ENCODE data around the gene KPNA6. TPM values are rescaled to one million over a fixed set of nuclear protein-coding genes. Genes with fewer than 3 reads are reported as not detected.
A peak's percentile ranks its signal among the peaks of the same experiment; 100 is the strongest.

The KPNA6 gene
- total and polyA plus RNA-seq, 2 of the 13 experiments (the other 11 are each of a cell fraction or from before 2014, with no cell fraction given): 22.0 to 47.5 TPM

DNA sequence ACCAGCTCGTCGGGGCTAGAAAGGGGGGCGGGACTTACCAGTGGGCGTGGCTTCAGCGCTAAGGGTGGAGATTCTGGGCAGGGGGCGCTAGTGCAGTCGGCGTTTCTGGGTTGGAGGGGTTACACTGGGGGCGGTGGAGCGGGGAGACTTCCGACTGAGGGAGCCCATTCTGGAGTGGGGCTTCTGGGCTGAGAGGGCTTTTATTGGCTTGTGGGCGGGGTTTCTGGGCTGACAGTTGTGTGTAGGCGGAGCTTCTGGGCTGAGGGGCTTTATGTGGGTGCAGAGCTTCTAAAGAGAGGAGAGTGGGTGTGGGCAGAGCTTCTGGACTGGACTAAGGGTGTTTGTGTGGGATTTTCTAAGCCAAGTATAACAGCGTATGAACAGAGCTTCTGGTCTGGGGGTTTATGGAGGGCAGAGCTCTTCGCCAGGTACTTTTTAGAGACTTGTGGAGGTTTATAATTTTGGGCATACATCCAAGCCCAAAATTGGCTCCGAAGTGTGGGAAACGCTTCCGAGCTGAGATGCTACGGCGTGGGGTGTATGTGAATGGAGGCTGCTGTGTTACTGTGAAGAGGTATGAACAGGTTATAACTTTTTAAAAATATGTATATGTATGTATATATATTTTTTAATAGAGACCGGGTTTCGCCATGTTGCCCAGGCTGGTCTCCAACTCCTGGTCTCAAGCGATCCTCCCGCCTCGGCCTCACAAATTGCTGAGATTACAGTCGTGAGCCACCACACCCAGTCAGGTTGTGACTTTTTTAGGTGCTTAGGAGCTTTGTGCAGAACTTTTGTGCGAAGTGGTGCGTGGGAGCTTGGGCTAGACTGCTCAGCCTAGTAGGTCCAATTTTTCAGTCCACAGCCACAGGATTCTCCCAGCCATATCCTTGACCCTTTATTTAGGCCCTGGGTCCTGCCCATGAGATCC, 34.3 kb upstream of the KPNA6 start (continued):
- TF ChIP-seq ZNF550 (CRISPR knock-in tag; IDR thresholded peaks at IDR 0.05; ENCODE audit: borderline replicate concordance): no peak
- TF ChIP-seq NR3C1 (CRISPR knock-in tag; IDR thresholded peaks at IDR 0.05): no peak
- no peak for TF ChIP-seq NFE2L1 (CRISPR knock-in tag; IDR thresholded peaks at IDR 0.05; ENCODE audit: borderline replicate concordance)
- no peak for TF ChIP-seq ZFP62 (CRISPR knock-in tag; IDR thresholded peaks at IDR 0.05)
- no peak for TF ChIP-seq KAT8 (CRISPR knock-in tag; IDR thresholded peaks at IDR 0.05)
- no peak for TF ChIP-seq BRF2 (CRISPR knock-in tag; IDR thresholded peaks at IDR 0.05)
- TF ChIP-seq, protein P1, sequence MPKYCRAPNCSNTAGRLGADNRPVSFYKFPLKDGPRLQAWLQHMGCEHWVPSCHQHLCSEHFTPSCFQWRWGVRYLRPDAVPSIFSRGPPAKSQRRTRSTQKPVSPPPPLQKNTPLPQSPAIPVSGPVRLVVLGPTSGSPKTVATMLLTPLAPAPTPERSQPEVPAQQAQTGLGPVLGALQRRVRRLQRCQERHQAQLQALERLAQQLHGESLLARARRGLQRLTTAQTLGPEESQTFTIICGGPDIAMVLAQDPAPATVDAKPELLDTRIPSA (CRISPR knock-in tag; IDR thresholded peaks at IDR 0.05; ENCODE audit: borderline replicate concordance): peak; percentile 38; the same call in 1 of the 2 replicates
- no peak for TF ChIP-seq HDAC6 (IDR thresholded peaks at IDR 0.05; ENCODE audit: low read depth, low read length)
- TF ChIP-seq CHD4 (IDR thresholded peaks at IDR 0.05; ENCODE audit: borderline replicate concordance, low read length): no peak
- TF ChIP-seq FOXK2 (IDR thresholded peaks at IDR 0.05): no peak
- no peak for TF ChIP-seq CREM (IDR thresholded peaks at IDR 0.05)
- TF ChIP-seq CREM (CRISPR knock-in tag; IDR thresholded peaks at IDR 0.05): no peak
- TF ChIP-seq STAG1 (CRISPR knock-in tag; IDR thresholded peaks at IDR 0.05): no peak
- no peak for TF ChIP-seq GABPB1 (CRISPR knock-in tag; IDR thresholded peaks at IDR 0.05)
- TF ChIP-seq, protein P2, sequence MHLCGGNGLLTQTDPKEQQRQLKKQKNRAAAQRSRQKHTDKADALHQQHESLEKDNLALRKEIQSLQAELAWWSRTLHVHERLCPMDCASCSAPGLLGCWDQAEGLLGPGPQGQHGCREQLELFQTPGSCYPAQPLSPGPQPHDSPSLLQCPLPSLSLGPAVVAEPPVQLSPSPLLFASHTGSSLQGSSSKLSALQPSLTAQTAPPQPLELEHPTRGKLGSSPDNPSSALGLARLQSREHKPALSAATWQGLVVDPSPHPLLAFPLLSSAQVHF (CRISPR knock-in tag; IDR thresholded peaks at IDR 0.05): 0 out of 2 replicates have a peak, but pooled peaks have one; percentile 13
- TF ChIP-seq KDM6A (CRISPR knock-in tag; IDR thresholded peaks at IDR 0.05; ENCODE audit: low read depth): no peak
- TF ChIP-seq ZNF121 (CRISPR knock-in tag; IDR thresholded peaks at IDR 0.05): no peak
- no peak for TF ChIP-seq ZNF589 (CRISPR knock-in tag; conservative IDR thresholded peaks at IDR 0.05)
- TF ChIP-seq SRF (IDR thresholded peaks at IDR 0.05; ENCODE audit: low read depth, low read length): no peak
- no peak for TF ChIP-seq ZNF143 (CRISPR knock-in tag; IDR thresholded peaks at IDR 0.05)
- TF ChIP-seq TBX3 (IDR thresholded peaks at IDR 0.05; ENCODE audit: borderline replicate concordance): no peak
- TF ChIP-seq CBFB (CRISPR knock-in tag; IDR thresholded peaks at IDR 0.05): no peak
- TF ChIP-seq KDM5B (CRISPR knock-in tag; IDR thresholded peaks at IDR 0.05; ENCODE audit: borderline replicate concordance): no peak
- TF ChIP-seq TBP (CRISPR knock-in tag; IDR thresholded peaks at IDR 0.05): no peak
- TF ChIP-seq ZNF446 (CRISPR knock-in tag; IDR thresholded peaks at IDR 0.05): no peak
- no peak for TF ChIP-seq NR2F6 (IDR thresholded peaks at IDR 0.05)
- no peak for TF ChIP-seq NR2F6 (CRISPR knock-in tag; IDR thresholded peaks at IDR 0.05)
- TF ChIP-seq, protein P3, sequence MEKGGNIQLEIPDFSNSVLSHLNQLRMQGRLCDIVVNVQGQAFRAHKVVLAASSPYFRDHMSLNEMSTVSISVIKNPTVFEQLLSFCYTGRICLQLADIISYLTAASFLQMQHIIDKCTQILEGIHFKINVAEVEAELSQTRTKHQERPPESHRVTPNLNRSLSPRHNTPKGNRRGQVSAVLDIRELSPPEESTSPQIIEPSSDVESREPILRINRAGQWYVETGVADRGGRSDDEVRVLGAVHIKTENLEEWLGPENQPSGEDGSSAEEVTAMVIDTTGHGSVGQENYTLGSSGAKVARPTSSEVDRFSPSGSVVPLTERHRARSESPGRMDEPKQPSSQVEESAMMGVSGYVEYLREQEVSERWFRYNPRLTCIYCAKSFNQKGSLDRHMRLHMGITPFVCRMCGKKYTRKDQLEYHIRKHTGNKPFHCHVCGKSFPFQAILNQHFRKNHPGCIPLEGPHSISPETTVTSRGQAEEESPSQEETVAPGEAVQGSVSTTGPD (CRISPR knock-in tag; IDR thresholded peaks at IDR 0.05): no peak
- no peak for TF ChIP-seq GZF1 (CRISPR knock-in tag; IDR thresholded peaks at IDR 0.05)
- TF ChIP-seq PRPF4 (IDR thresholded peaks at IDR 0.05; ENCODE audit: low read depth, low read length, poor library complexity, severe bottlenecking): no peak
- TF ChIP-seq ZNF3 (CRISPR knock-in tag; IDR thresholded peaks at IDR 0.05): no peak
